Activated T-cell treated with anti-CD3 and anti-CD28 coated beads, Interleukin-2, amount 50 U/mL, for 48 hours (primary cell): ENCODE measurements around the gene MRRF.

Experiments
- DNase-seq, 2 experiments: peaks; one replicate each; pipeline ENCODE4 v3.0.0-alpha.2; 2020

The MRRF gene

GRCh38 chr9:122264360-122265148 lies at the start of gene MRRF, which contains the start of gene RBM18:
MRRF (plus strand) TSS chr9:122264882; CDS start chr9:122270892, 6,010 bp downstream.
RBM18 (minus strand) TSS chr9:122264840; CDS start chr9:122261492, 3,348 bp downstream.
- peak; percentile 94 to 96 for DNase-seq

GRCh38 chr9:122215663-122216062 lies 49.0 kb upstream of the MRRF start:
- DNase-seq = no peak

- no peak for DNase-seq
These were observed 48.4 kb upstream of the MRRF start for GRCh38 chr9:122216138-122216797.

GRCh38 chr9:122216798-122217418 lies 47.8 kb upstream of the MRRF start:
- no peak for DNase-seq

- no peak for DNase-seq
These were observed 47.0 kb upstream of the MRRF start for GRCh38 chr9:122217640-122218039.

GRCh38 chr9:122218071-122218934 lies 46.4 kb upstream of the MRRF start:
- no peak for DNase-seq

GRCh38 chr9:122218935-122219855 lies 45.5 kb upstream of the MRRF start:
- DNase-seq = peak in 1 of 2 experiments; percentile 32

- DNase-seq = no peak
These were observed 44.6 kb upstream of the MRRF start for GRCh38 chr9:122219856-122220672.

GRCh38 chr9:122220673-122221182 lies 44.0 kb upstream of the MRRF start:
- no peak for DNase-seq

GRCh38 chr9:122221183-122221811 lies 43.4 kb upstream of the MRRF start:
- DNase-seq = no peak

- DNase-seq = no peak
These were observed 41.9 kb upstream of the MRRF start for GRCh38 chr9:122222791-122223190.

GRCh38 chr9:122223435-122223834 lies 41.2 kb upstream of the MRRF start:
- DNase-seq = no peak

- DNase-seq = no peak
These were observed 39.2 kb upstream of the MRRF start for GRCh38 chr9:122225312-122226141.

- DNase-seq = no peak
These were observed 38.4 kb upstream of the MRRF start for GRCh38 chr9:122226142-122226757.

GRCh38 chr9:122226758-122227574 lies 37.7 kb upstream of the MRRF start:
- no peak for DNase-seq

- DNase-seq = no peak
These were observed 37.1 kb upstream of the MRRF start for GRCh38 chr9:122227575-122227900.

GRCh38 chr9:122228191-122228567 lies 36.5 kb upstream of the MRRF start:
- DNase-seq = no peak
